ENCODE measurements around the gene DHRS11. TPM values are rescaled to one million over a fixed set of nuclear protein-coding genes. Genes with fewer than 3 reads are reported as not detected.
A peak's percentile ranks its signal among the peaks of the same experiment; 100 is the strongest.

The DHRS11 gene
- total RNA-seq, 4 donors from 2014 or later: 5.3 to 7.1 (median 6.0) TPM

DNA sequence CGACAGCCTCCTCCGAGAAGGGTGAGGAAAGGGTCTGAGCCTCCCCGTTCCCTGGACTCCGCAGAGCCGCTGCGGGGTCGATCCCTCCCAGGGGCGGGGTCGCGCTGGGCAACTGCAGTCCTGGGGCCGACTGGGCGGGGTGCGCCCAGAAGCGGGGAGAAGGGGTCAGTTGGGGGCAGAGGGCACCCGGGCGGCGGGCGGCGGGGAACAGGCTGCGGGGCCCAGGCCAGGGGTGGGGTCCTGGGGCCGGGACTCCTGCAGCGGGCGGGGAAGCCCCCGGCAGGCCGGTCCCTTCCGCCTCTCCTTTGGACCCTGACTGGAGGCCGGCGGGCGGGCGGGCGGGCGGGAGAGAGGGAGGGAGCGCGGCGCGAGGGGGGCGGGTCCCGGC is 46.6 kb upstream of the DHRS11 start:
- no peak for TF ChIP-seq POLR2A (IDR thresholded peaks at IDR 0.05; ENCODE audit: low read depth)
- no peak for TF ChIP-seq POLR2AphosphoS5 (IDR thresholded peaks at IDR 0.05)
- peaks cover 39 to 57% (median 54%) of the 10 kb centered on the region in 4 donors for H3K4me1 ChIP-seq
- no peaks in the 10 kb centered on the region for H3K27me3 ChIP-seq
- no peaks in the 10 kb centered on the region for H3K9me3 ChIP-seq
- peak; percentile 99 for DNase-seq (ENCODE audit: extremely low spot score)
- H3K36me3 ChIP-seq: peaks cover 0 to 4% (median 2%) of the 10 kb centered on the region in 4 donors
- intact Hi-C loops (cut with DNase I): loop anchor here (2.0 kb wide), 1 partner anchor 56 kb away; the partner anchor contains the start of gene MRM1
- H3K4me3 ChIP-seq: peak overlapping the region; percentile 98 to 100 (median 100)
- peak overlapping the region; percentile 100 for H3K27ac ChIP-seq (replicated peaks in 1 of 4)
- 0% methylated on average over 4 of the region's 38 CpGs for WGBS

DNA sequence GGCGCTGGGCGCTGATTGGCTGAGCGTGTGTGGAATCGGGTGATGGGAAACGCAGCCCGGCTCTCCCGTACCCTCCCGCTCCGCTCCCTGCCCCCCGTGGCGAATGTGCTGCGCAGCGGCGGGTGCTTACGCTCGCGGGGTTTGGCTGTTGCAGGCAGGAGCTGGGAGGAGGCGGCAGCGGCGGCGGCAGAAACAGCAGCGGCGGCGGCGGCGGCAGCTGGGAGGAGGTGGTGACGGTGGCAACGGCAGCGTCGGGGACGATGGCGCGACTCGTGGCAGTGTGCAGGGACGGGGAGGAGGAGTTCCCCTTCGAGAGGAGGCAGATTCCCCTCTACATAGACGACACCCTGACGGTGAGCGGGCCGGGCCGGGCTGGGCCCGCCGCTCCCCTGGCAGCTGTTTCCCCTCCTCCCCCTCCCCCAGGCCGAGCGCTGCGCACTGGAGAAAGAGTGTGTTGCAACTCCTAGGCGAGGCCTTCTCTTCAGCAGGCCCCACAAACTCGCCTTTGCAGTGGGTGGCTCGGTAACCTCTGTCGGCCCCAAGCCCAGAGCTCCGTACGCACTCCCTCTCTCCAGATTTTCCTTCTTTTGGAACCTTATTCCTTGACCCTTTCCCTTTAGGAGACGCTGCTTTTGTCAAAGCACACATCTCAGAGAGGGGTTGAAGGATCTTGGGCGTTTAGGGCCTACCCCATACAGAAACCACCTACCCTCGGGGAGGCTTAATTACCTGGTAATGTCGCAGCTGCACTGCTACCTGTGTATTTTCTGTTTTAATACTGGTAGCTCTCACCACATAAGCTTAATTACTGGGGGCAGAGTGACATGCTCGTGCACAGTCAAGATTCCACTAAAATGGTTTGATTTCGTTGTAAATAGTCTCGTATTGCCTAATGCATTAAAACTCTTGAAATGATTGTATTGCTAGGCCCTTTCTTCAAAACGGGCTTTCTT is 45.9 kb upstream of the DHRS11 start:
- Histone ChIP-seq H3K27me3 (no peaks in the 10 kb centered on the region), H3K36me3 (peaks cover 0 to 5% (median 2%) of the 10 kb centered on the region in 4 donors), H3K9me3 (no peaks in the 10 kb centered on the region), H3K4me3 (peak overlapping the region; percentile 98 to 100 (median 100)), H3K27ac (replicated peaks in 1 of 4) (peak overlapping the region; percentile 100), H3K4me1 (peaks cover 40 to 64% (median 61%) of the 10 kb centered on the region in 4 donors)
- TF ChIP-seq POLR2AphosphoS5 (IDR thresholded peaks at IDR 0.05) (peak; percentile 84), EP300 (IDR thresholded peaks at IDR 0.05) (no peak), POLR2A (IDR thresholded peaks at IDR 0.05; ENCODE audit: low read depth) (peak; percentile 80)
- TF ChIP-seq, protein P1, sequence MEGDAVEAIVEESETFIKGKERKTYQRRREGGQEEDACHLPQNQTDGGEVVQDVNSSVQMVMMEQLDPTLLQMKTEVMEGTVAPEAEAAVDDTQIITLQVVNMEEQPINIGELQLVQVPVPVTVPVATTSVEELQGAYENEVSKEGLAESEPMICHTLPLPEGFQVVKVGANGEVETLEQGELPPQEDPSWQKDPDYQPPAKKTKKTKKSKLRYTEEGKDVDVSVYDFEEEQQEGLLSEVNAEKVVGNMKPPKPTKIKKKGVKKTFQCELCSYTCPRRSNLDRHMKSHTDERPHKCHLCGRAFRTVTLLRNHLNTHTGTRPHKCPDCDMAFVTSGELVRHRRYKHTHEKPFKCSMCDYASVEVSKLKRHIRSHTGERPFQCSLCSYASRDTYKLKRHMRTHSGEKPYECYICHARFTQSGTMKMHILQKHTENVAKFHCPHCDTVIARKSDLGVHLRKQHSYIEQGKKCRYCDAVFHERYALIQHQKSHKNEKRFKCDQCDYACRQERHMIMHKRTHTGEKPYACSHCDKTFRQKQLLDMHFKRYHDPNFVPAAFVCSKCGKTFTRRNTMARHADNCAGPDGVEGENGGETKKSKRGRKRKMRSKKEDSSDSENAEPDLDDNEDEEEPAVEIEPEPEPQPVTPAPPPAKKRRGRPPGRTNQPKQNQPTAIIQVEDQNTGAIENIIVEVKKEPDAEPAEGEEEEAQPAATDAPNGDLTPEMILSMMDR (IDR thresholded peaks at IDR 0.05): peak in 1 of 3 experiments; percentile 17
- WGBS: under 1% methylated on average over 33 of the region's 60 CpGs
- no peak for DNase-seq (ENCODE audit: extremely low spot score)
- intact Hi-C loops (cut with DNase I): loop anchor here (2.0 kb wide), 1 partner anchor 55 kb away; the partner anchor contains the start of gene MRM1

DNA sequence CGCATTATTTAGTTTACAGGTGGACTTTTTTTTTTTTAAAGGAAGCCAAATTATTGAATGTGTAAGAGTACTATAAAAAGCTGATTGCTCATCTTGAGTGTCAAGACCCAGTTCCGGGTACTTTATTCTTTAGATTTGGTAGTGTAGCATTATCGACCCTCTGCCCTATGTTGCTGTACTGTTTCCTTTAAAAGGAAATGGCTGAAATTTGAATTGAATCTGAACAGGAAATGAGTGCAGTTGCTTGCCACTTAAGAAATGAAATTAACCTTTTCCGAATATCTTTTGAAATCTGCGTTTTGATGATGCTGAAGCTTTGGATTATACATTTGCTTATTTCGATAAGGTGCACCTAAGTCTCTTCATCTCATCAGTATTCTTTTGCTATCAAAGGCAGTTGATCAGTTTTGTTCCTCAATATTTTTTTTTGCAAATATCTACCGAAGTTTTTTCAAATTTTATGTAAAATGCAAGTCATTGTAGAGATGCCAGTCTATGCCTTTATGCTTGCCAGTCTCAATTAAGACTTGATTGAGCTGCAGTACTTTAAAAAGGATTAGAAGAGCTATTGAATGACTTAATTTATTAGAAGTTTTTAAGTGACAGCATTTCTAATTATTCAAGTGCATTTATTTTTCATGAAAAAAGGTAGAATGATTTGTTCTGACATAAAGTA is 45.1 kb upstream of the DHRS11 start:
- TF ChIP-seq, protein P1 (IDR thresholded peaks at IDR 0.05): no peak
- TF ChIP-seq EP300 (IDR thresholded peaks at IDR 0.05) (no peak), POLR2AphosphoS5 (IDR thresholded peaks at IDR 0.05) (no peak)
- H3K27me3 ChIP-seq: no peaks in the 10 kb centered on the region
- DNase-seq (ENCODE audit: extremely low spot score): no peak
- H3K9me3 ChIP-seq: no peaks in the 10 kb centered on the region
- peak overlapping the region; percentile 98 to 100 (median 100) for H3K4me3 ChIP-seq
- H3K27ac ChIP-seq (replicated peaks in 1 of 4): peak overlapping the region; percentile 100
- intact Hi-C loops (cut with DNase I): no loop called here
- H3K4me1 ChIP-seq: peaks cover 44 to 72% (median 69%) of the 10 kb centered on the region in 4 donors
- H3K36me3 ChIP-seq: peaks cover 0 to 5% (median 2%) of the 10 kb centered on the region in 4 donors
- 12% methylated on average over 7 of the region's 7 CpGs for WGBS

DNA sequence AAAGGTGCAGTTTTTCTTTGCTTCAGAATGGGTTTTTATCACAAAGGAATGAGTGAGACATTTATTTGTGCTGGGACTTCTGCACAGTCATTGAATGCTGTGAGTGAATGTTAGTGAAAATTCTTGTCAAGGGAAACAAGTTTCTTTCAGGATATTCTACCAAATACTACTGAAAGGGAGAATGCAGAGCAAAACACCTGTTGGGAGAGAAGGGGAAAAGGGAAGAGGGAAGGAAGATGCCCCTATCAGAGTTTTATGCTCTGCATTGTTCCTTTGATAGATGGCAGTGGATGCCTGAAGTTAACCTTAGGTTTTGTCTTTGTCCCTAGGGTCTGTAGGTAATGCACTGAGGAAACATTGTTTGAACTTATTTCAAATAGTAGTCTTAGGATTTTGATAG is 43.9 kb upstream of the DHRS11 start:
- H3K9me3 ChIP-seq: no peaks in the 10 kb centered on the region
- no peak overlapping the region for H3K4me3 ChIP-seq
- DNase-seq (ENCODE audit: extremely low spot score): no peak
- H3K36me3 ChIP-seq: peaks cover 0 to 5% (median 2%) of the 10 kb centered on the region in 4 donors
- TF ChIP-seq EP300 (IDR thresholded peaks at IDR 0.05) (no peak), POLR2A (IDR thresholded peaks at IDR 0.05; ENCODE audit: low read depth) (no peak), POLR2AphosphoS5 (IDR thresholded peaks at IDR 0.05) (no peak)
- TF ChIP-seq, protein P1 (IDR thresholded peaks at IDR 0.05): no peak
- H3K27ac ChIP-seq (replicated peaks in 1 of 4): peak overlapping the region in 3 of 4 donors; percentile 41 to 62 (median 55)
- intact Hi-C loops (cut with DNase I): no loop called here
- peaks cover 47 to 81% (median 78%) of the 10 kb centered on the region in 4 donors for H3K4me1 ChIP-seq
- no peaks in the 10 kb centered on the region for H3K27me3 ChIP-seq
